Measurements from ENCODE around the gene TOM1L1.

- no peak for TF ChIP-seq CTCF (IDR thresholded peaks at IDR 0.05; ENCODE audit: insufficient read depth, low read length, poor library complexity, severe bottlenecking)
- no peak for TF ChIP-seq EZH2phosphoT487 (conservative IDR thresholded peaks at IDR 0.05; ENCODE audit: low read length)
These were observed 44.1 kb downstream of the TOM1L1 start for GRCh38 chr17:54944796-54945195.
